H1 (cell line): ENCODE data around the gene LAIR2. TPM values are rescaled to one million over a fixed set of nuclear protein-coding genes. Genes with fewer than 3 reads are reported as not detected.
"Not testable (repeated sequence)": the region's sequence is repeated elsewhere in the genome, so short reads cannot be mapped to it uniquely, and the experiment has no call there.

Source experiments
- CTCF ChIA-PET: fragments of 300-600 bp; sonication (Branson Sonifier 250); formaldehyde crosslinking; loops from one replicate; lab custom pipeline; 2021; ENCODE audit not compliant: partially characterized antibody; lab: Charles Lee
- POLR2A ChIA-PET: fragments of 300-600 bp; sonication (Branson Sonifier 250); formaldehyde crosslinking; loops from one replicate; lab custom pipeline; 2021; ENCODE audit warnings: inconsistent platforms; ENCODE audit not compliant: partially characterized antibody; lab: Charles Lee
- DNase-seq, 2 experiments: peaks; one replicate each; pipeline versions ENCODE4 v3.0.0 to v3.0.0-alpha.2; 2010 to 2022; ENCODE audit warnings: low spot score in 2 of 2, low read depth in 1 of 2, mixed read lengths in 1 of 2
- FAIRE-seq: peaks from 2 replicates; lab custom pipeline; 2011; peaks lifted over from hg19 to GRCh38; lab: Jason Lieb, UNC
- H2AFZ ChIP-seq: 2 replicates; pipeline ENCODE4 v1.8.1; 2012; ENCODE audit warnings: low read length, inconsistent platforms
- H2AK5ac ChIP-seq: 2 replicates; pipeline ENCODE4 v1.6.1; 2013; ENCODE audit warnings: low read depth, low read length
- H2BK120ac ChIP-seq: replicated peaks from 2 replicates; pipeline ENCODE3; 2013; ENCODE audit warnings: low read depth, low read length, inconsistent platforms
- H2BK12ac ChIP-seq: 2 replicates; pipeline ENCODE4 v1.6.1; 2013; ENCODE audit warnings: low read depth, low read length
- H2BK15ac ChIP-seq: 2 replicates; pipeline ENCODE4 v1.6.1; 2013; ENCODE audit warnings: low read length
- H2BK20ac ChIP-seq: 2 replicates; pipeline ENCODE4 v1.6.1; 2013; ENCODE audit warnings: low read length
- H2BK5ac ChIP-seq: 2 replicates; pipeline ENCODE4 v1.6.1; 2013; ENCODE audit warnings: low read depth, low read length
- H3K14ac ChIP-seq: 2 replicates; pipeline ENCODE4 v1.6.1; 2013; ENCODE audit warnings: inconsistent platforms; ENCODE audit not compliant: insufficient read length
- H3K18ac ChIP-seq: 2 replicates; pipeline ENCODE4 v1.6.1; 2013; ENCODE audit warnings: low read length; ENCODE audit errors: extremely low read depth
- H3K23ac ChIP-seq: 2 replicates; pipeline ENCODE4 v1.6.1; 2013; ENCODE audit warnings: inconsistent platforms; ENCODE audit not compliant: insufficient read length
- H3K23me2 ChIP-seq: 2 replicates; pipeline ENCODE4 v1.6.1; 2013; ENCODE audit warnings: low read depth, low read length
- H3K27ac ChIP-seq: 2 replicates; pipeline ENCODE4 v1.6.1; 2011; ENCODE audit warnings: low read depth, low read length, inconsistent platforms
- H3K27me3 ChIP-seq, 4 experiments: replicated peaks in 1 of 4; 1 replicate in 1 of 4; 2 replicates in 3 of 4; pipeline versions ENCODE4 v1.6.1 to v1.8.1; 2011 to 2013; ENCODE audit warnings: low read length in 3 of 4, mild to moderate bottlenecking in 3 of 4, inconsistent platforms in 2 of 4, mixed read lengths in 2 of 4, moderate library complexity in 1 of 4; ENCODE audit not compliant: control insufficient read depth in 3 of 4, insufficient read depth in 3 of 4; ENCODE audit errors: extremely low read depth in 1 of 4
- H3K36me3 ChIP-seq, 4 experiments: 2 replicates each; pipeline versions ENCODE4 v1.6.1 to v1.8.1; 2011 to 2013; ENCODE audit warnings: mild to moderate bottlenecking in 4 of 4, low read length in 3 of 4, moderate library complexity in 2 of 4, control low read depth in 1 of 4, inconsistent platforms in 1 of 4; ENCODE audit not compliant: insufficient read depth in 4 of 4, control insufficient read depth in 2 of 4
- H3K4ac ChIP-seq: replicated peaks from 2 replicates; pipeline ENCODE3; 2013; ENCODE audit warnings: low read length, low read depth, mixed read lengths, inconsistent platforms; ENCODE audit not compliant: insufficient read length
- H3K4me1 ChIP-seq, 4 experiments: replicated peaks in 1 of 4; 1 replicate in 1 of 4; 2 replicates in 3 of 4; pipeline versions ENCODE4 v1.6.1 to v1.8.1; 2011 to 2013; ENCODE audit warnings: low read length in 3 of 4, inconsistent platforms in 2 of 4, mixed read lengths in 1 of 4; ENCODE audit not compliant: insufficient read depth in 4 of 4, control insufficient read depth in 3 of 4
- H3K4me2 ChIP-seq, 2 experiments: 2 replicates each; pipeline versions ENCODE4 v1.6.1 to v1.8.1; 2011 to 2013; ENCODE audit warnings: low read depth in 2 of 2, low read length in 2 of 2, control low read depth in 1 of 2, inconsistent platforms in 1 of 2, mild to moderate bottlenecking in 1 of 2; ENCODE audit not compliant: insufficient read depth in 1 of 2
- H3K4me3 ChIP-seq, 4 experiments: fragments of 200-600, 300-600 bp in 1 of 4; sonication (generic), shearing (Covaris generic), sonication (Bioruptor Twin) in 1 of 4; 2 replicates each; pipeline versions ENCODE4 v1.5.1 to v1.8.1; 2011 to 2016; ENCODE audit warnings: low read length in 4 of 4, low read depth in 3 of 4, control low read depth in 2 of 4, inconsistent platforms in 2 of 4, mild to moderate bottlenecking in 2 of 4, mixed read lengths in 1 of 4, moderate library complexity in 1 of 4; ENCODE audit not compliant: insufficient read depth in 2 of 4; ENCODE audit errors: extremely low read depth in 1 of 4
- H3K56ac ChIP-seq: replicated peaks from 2 replicates; pipeline ENCODE3; 2013; ENCODE audit warnings: low read depth, mild to moderate bottlenecking, mixed read lengths, low read length, inconsistent platforms; ENCODE audit not compliant: insufficient read length
- H3K79me1 ChIP-seq: 2 replicates; pipeline ENCODE4 v1.6.1; 2013; ENCODE audit warnings: low read depth, low read length, control low read depth
- H3K79me2 ChIP-seq, 2 experiments: 2 replicates each; pipeline versions ENCODE4 v1.6.1 to v1.8.1; 2012 to 2013; ENCODE audit warnings: low read length in 2 of 2, mild to moderate bottlenecking in 2 of 2, inconsistent platforms in 1 of 2; ENCODE audit not compliant: insufficient read depth in 2 of 2, control insufficient read depth in 1 of 2
- H3K9ac ChIP-seq, 4 experiments: replicated peaks in 1 of 4; 1 replicate in 1 of 4; 2 replicates in 3 of 4; pipeline versions ENCODE4 v1.6.1 to v1.8.1; 2011 to 2013; ENCODE audit warnings: low read depth in 3 of 4, low read length in 3 of 4, control low read depth in 2 of 4, mild to moderate bottlenecking in 2 of 4, moderate library complexity in 2 of 4, inconsistent platforms in 1 of 4; ENCODE audit errors: extremely low read depth in 1 of 4
- H3K9me3 ChIP-seq, 2 experiments: 2 replicates each; pipeline versions ENCODE4 v1.6.1 to v1.8.1; 2012 to 2013; ENCODE audit warnings: mild to moderate bottlenecking in 2 of 2, moderate library complexity in 2 of 2, control low read depth in 1 of 2, inconsistent platforms in 1 of 2, low read depth in 1 of 2, low read length in 1 of 2, mixed read lengths in 1 of 2; ENCODE audit not compliant: insufficient read depth in 2 of 2
- H4K20me1 ChIP-seq, 2 experiments: replicated peaks in 1 of 2; 2 replicates each; pipeline versions ENCODE3 to v1.8.1; 2011 to 2013; ENCODE audit warnings: inconsistent platforms in 2 of 2, low read length in 2 of 2, mild to moderate bottlenecking in 1 of 2; ENCODE audit not compliant: insufficient read depth in 2 of 2, control insufficient read depth in 1 of 2
- H4K5ac ChIP-seq: 2 replicates; pipeline ENCODE4 v1.6.1; 2013; ENCODE audit warnings: low read length, low read depth, mixed read lengths, inconsistent platforms; ENCODE audit not compliant: insufficient read length
- H4K8ac ChIP-seq: 2 replicates; pipeline ENCODE4 v1.8.0; 2013; ENCODE audit warnings: mild to moderate bottlenecking, moderate library complexity, low read length, inconsistent platforms; ENCODE audit not compliant: insufficient read depth; ENCODE audit errors: extremely low read depth
- H4K91ac ChIP-seq: replicated peaks from 2 replicates; pipeline ENCODE3; 2013; ENCODE audit warnings: low read length, mixed read lengths, inconsistent platforms; ENCODE audit not compliant: insufficient read length
- SP1 ChIP-seq: IDR thresholded peaks from 2 replicates; pipeline ENCODE4 v1.6.1; 2011; ENCODE audit warnings: low read depth, low read length
- SP2 ChIP-seq: IDR thresholded peaks from 2 replicates; pipeline ENCODE4 v1.6.1; 2012; ENCODE audit warnings: mild to moderate bottlenecking, low read length, inconsistent platforms
- WGBS, 2 experiments: shearing (Covaris generic) in 1 of 2; methylation state at CpG; one replicate each; pipeline versions ENCODE4 v1.1.6 to v1.1.7; 2013 to 2015; ENCODE audit warnings: low lambda C conversion rate in 2 of 2, mixed read lengths in 2 of 2, inconsistent platforms in 1 of 2, low coverage in 1 of 2, missing lambda C conversion rate in 1 of 2; ENCODE audit not compliant: insufficient replicate concordance in 2 of 2, insufficient coverage in 1 of 2, insufficient read length in 1 of 2; ENCODE audit errors: extremely low coverage in 1 of 2, missing lambda C conversion rate in 1 of 2; 5-methylcytosine and 5-hydroxymethylcytosine counted together
- polyA plus RNA-seq, 7 experiments: library from polyadenylated mRNA; depleted of rRNA in 3 of 7; stranded (reverse) in 5 of 7; unstranded in 2 of 7; fragments of >200 nt in 5 of 7; fragments of 200-250 nt in 2 of 7; gene quantifications; 1 replicate in 5 of 7; 2 replicates in 1 of 7; 4 replicates in 1 of 7; pipeline versions ENCODE4 v1.2.1 to v1.2.3, GENCODE V29; 2011 to 2013; ENCODE audit warnings: missing spikeins in 2 of 7, mixed read lengths in 2 of 7
- total RNA-seq: library from RNA; stranded (reverse); fragmentation: NEBNext Ultra II Directional; extraction: Animal tissue kit (Norgen Biotek cat#: 25700); gene quantifications from 2 replicates; pipeline ENCODE4 v1.2.1, GENCODE V29; 2021

LAIR2 gene
- total and polyA plus RNA-seq, 2 of the 8 experiments (the other 6 are each of a cell fraction or from before 2014, with no cell fraction given): not detected

- no peak for TF ChIP-seq SP1
- no peak for TF ChIP-seq SP2
Observed at GRCh38 chr19:54465426-54466109, 37.1 kb upstream of the LAIR2 start (continued).

- H3K27ac ChIP-seq, H4K91ac ChIP-seq, H4K8ac ChIP-seq, H4K5ac ChIP-seq, H2BK15ac ChIP-seq, H3K18ac ChIP-seq, H2AFZ ChIP-seq, H3K23ac ChIP-seq, H2BK120ac ChIP-seq, H4K20me1 ChIP-seq, DNase-seq, H2BK20ac ChIP-seq, H3K4ac ChIP-seq, H3K79me1 ChIP-seq, H2BK5ac ChIP-seq, H3K9ac ChIP-seq, H2AK5ac ChIP-seq, H3K4me3 ChIP-seq, FAIRE-seq, H3K9me3 ChIP-seq, H3K14ac ChIP-seq, H2BK12ac ChIP-seq, H3K56ac ChIP-seq, H3K79me2 ChIP-seq, H3K4me2 ChIP-seq: not testable (repeated sequence)
- Histone ChIP-seq H3K27me3 (peaks cover 3 to 29% (median 20%) of the 10 kb centered on the region in 4 experiments), H3K23me2 (peaks cover 12% of the 10 kb centered on the region; the same call in 1 of the 2 replicates), H3K36me3 (peaks cover 0 to 12% (median 2%) of the 10 kb centered on the region in 4 experiments; a peak in 3 of 8 replicates), H3K4me1 (peaks cover 3 to 15% (median 7%) of the 10 kb centered on the region in 4 experiments; a peak in 6 of 7 replicates)
- ChIA-PET POLR2A (interaction anchor here (1.2 to 1.6 kb wide), 3 partner anchors 7 to 652 kb away, joined by 3 to 7 read pairs (median 3); partner anchors contain the start of genes CDC42EP5 and PPP1R12C), CTCF (interaction anchor here (1.9 kb wide), 1 partner anchor 11 kb away, joined by 6 read pairs; no protein-coding TSS in a partner anchor)
- WGBS, 2 experiments: 95% methylated on average over 14 of the region's 14 CpGs; no CpG with 5 or more reads in 1 of the 2 experiments
Observed at GRCh38 chr19:54466110-54466480, 36.5 kb upstream of the LAIR2 start.
